Measurements from ENCODE around the gene GCNA. TPM values are rescaled to one million over a fixed set of nuclear protein-coding genes. Genes with fewer than 3 reads are reported as not detected.
"Not testable (repeated sequence)": the region's sequence is repeated elsewhere in the genome, so short reads cannot be mapped to it uniquely, and the experiment has no call there.

The GCNA gene
- total RNA-seq, 1 donor: 2.6 TPM

GRCh38 chrX:71579136-71579989 lies 1.1 kb downstream of the GCNA start:
- no peak overlapping the region for H3K4me3 ChIP-seq (ENCODE audit: low read depth, low read length)
- no peak for DNase-seq (ENCODE audit: low read depth)
- no peak for TF ChIP-seq CTCF (IDR thresholded peaks at IDR 0.05; ENCODE audit: insufficient read depth, low read depth, low read length)

GRCh38 chrX:71579990-71580380 lies 1.7 kb downstream of the GCNA start:
- H3K4me3 ChIP-seq (ENCODE audit: low read depth, low read length): no peak overlapping the region
- no peak for TF ChIP-seq CTCF (IDR thresholded peaks at IDR 0.05; ENCODE audit: insufficient read depth, low read depth, low read length)
- DNase-seq (ENCODE audit: low read depth): no peak

- no peak for TF ChIP-seq CTCF (IDR thresholded peaks at IDR 0.05; ENCODE audit: insufficient read depth, low read depth, low read length)
- DNase-seq (ENCODE audit: low read depth): no peak
- H3K4me3 ChIP-seq (ENCODE audit: low read depth, low read length): no peak overlapping the region
Measured at GRCh38 chrX:71581210-71581609, 3.0 kb downstream of the GCNA start.

- DNase-seq (ENCODE audit: low read depth): no peak
- TF ChIP-seq CTCF (IDR thresholded peaks at IDR 0.05; ENCODE audit: insufficient read depth, low read depth, low read length): no peak
- H3K4me3 ChIP-seq (ENCODE audit: low read depth, low read length): no peak overlapping the region
Measured at GRCh38 chrX:71586929-71587328, 8.7 kb downstream of the GCNA start.

GRCh38 chrX:71593210-71593609 lies 15.0 kb downstream of the GCNA start:
- not testable (repeated sequence) for H3K4me3 ChIP-seq (ENCODE audit: low read depth, low read length); DNase-seq (ENCODE audit: low read depth)

GRCh38 chrX:71599965-71600364 lies 21.7 kb downstream of the GCNA start:
- H3K4me3 ChIP-seq (ENCODE audit: low read depth, low read length): no peak overlapping the region
- TF ChIP-seq CTCF (IDR thresholded peaks at IDR 0.05; ENCODE audit: insufficient read depth, low read depth, low read length): no peak
- no peak for DNase-seq (ENCODE audit: low read depth)

GRCh38 chrX:71603618-71604017 lies 25.4 kb downstream of the GCNA start:
- H3K4me3 ChIP-seq (ENCODE audit: low read depth, low read length): no peak overlapping the region
- TF ChIP-seq CTCF (IDR thresholded peaks at IDR 0.05; ENCODE audit: insufficient read depth, low read depth, low read length): no peak
- DNase-seq (ENCODE audit: low read depth): no peak

Data from fibroblast of villous mesenchyme (primary cell).